ENCODE results near the gene ZNF419.
"Not testable (repeated sequence)": the region's sequence is repeated elsewhere in the genome, so short reads cannot be mapped to it uniquely, and the experiment has no call there.

ZNF419 gene

GRCh38 chr19:57512845-57513244 is 25.3 kb downstream of the ZNF419 start:
- DNase-seq (ENCODE audit: low read depth), result no peak
- TF ChIP-seq CTCF (IDR thresholded peaks at IDR 0.05; ENCODE audit: control insufficient read depth, extremely low read depth, insufficient read depth), result no peak
- no peak overlapping the region for H3K4me3 ChIP-seq (ENCODE audit: low read depth, low read length)

GRCh38 chr19:57515255-57515654 is 27.7 kb downstream of the ZNF419 start:
- DNase-seq (ENCODE audit: low read depth), result no peak
- TF ChIP-seq CTCF (IDR thresholded peaks at IDR 0.05; ENCODE audit: control insufficient read depth, extremely low read depth, insufficient read depth), result no peak
- no peak overlapping the region for H3K4me3 ChIP-seq (ENCODE audit: low read depth, low read length)

- not testable (repeated sequence) for H3K4me3 ChIP-seq (ENCODE audit: low read depth, low read length); DNase-seq (ENCODE audit: low read depth)
Measured at GRCh38 chr19:57518021-57518420, 30.5 kb downstream of the ZNF419 start.

- TF ChIP-seq CTCF (IDR thresholded peaks at IDR 0.05; ENCODE audit: control insufficient read depth, extremely low read depth, insufficient read depth), result no peak
- peak; percentile 93 for DNase-seq (ENCODE audit: low read depth)
Measured at GRCh38 chr19:57527136-57527881, 39.8 kb downstream of the ZNF419 start, which contains the start of gene ZNF549. ZNF549 (plus strand) TSS chr19:57527356; CDS start chr19:57527574, 218 bp downstream.

GRCh38 chr19:57537953-57538547 is 50.5 kb downstream of the ZNF419 start:
- DNase-seq (ENCODE audit: low read depth), result no peak
- TF ChIP-seq CTCF (IDR thresholded peaks at IDR 0.05; ENCODE audit: control insufficient read depth, extremely low read depth, insufficient read depth), result no peak
- H3K4me3 ChIP-seq (ENCODE audit: low read depth, low read length), result no peak overlapping the region

More at GRCh38 chr19:57527136-57527881, 39.8 kb downstream of the ZNF419 start, which contains the start of gene ZNF549:
- H3K4me3 ChIP-seq (ENCODE audit: low read depth, low read length), result peak within 1 kb of the TSS; percentile 68
